H9 (cell line): ENCODE measurements around the gene PLXNA2. TPM values are rescaled to one million over a fixed set of nuclear protein-coding genes. Genes with fewer than 3 reads are reported as not detected.

Experiments
- DNase-seq: peaks from one replicate; pipeline ENCODE4 v3.0.0-alpha.2; 2017
- H2AFZ ChIP-seq: one replicate; pipeline ENCODE4 v1.6.1; 2013; ENCODE audit warnings: mild to moderate bottlenecking, low read length, control low read depth, moderate library complexity
- H2AK5ac ChIP-seq: 2 replicates; pipeline ENCODE4 v1.6.1; 2013; ENCODE audit warnings: low read length, control low read depth, mixed read lengths; ENCODE audit not compliant: insufficient read length
- H2BK120ac ChIP-seq: one replicate; pipeline ENCODE4 v1.6.1; 2013; ENCODE audit warnings: low read depth, mild to moderate bottlenecking, low read length, control low read depth, inconsistent platforms; ENCODE audit not compliant: poor library complexity, severe bottlenecking
- H2BK12ac ChIP-seq: 2 replicates; pipeline ENCODE4 v1.6.1; 2013; ENCODE audit warnings: low read length, control low read depth, mixed read lengths, low read depth; ENCODE audit not compliant: insufficient read length
- H2BK15ac ChIP-seq: 2 replicates; pipeline ENCODE4 v1.6.1; 2013; ENCODE audit warnings: low read depth, low read length, control low read depth
- H2BK20ac ChIP-seq: one replicate; pipeline ENCODE4 v1.6.1; 2013; ENCODE audit warnings: low read depth, mild to moderate bottlenecking, low read length, control low read depth, inconsistent platforms; ENCODE audit not compliant: poor library complexity, severe bottlenecking
- H2BK5ac ChIP-seq: 2 replicates; pipeline ENCODE4 v1.6.1; 2013; ENCODE audit warnings: low read length, control low read depth, mixed read lengths; ENCODE audit not compliant: insufficient read length
- H3K14ac ChIP-seq: 2 replicates; pipeline ENCODE4 v1.6.1; 2013; ENCODE audit warnings: low read length, control low read depth; ENCODE audit not compliant: insufficient read depth
- H3K18ac ChIP-seq: 2 replicates; pipeline ENCODE4 v1.6.1; 2013; ENCODE audit warnings: low read depth, mild to moderate bottlenecking, mixed read lengths, low read length, control low read depth; ENCODE audit not compliant: insufficient read length
- H3K23ac ChIP-seq: 2 replicates; pipeline ENCODE4 v1.6.1; 2013; ENCODE audit warnings: low read length, control low read depth, mixed read lengths, low read depth; ENCODE audit not compliant: insufficient read length
- H3K23me2 ChIP-seq: 2 replicates; pipeline ENCODE4 v1.6.1; 2013; ENCODE audit warnings: low read depth, mild to moderate bottlenecking, mixed read lengths, low read length, control low read depth; ENCODE audit not compliant: insufficient read length, poor library complexity, severe bottlenecking
- H3K27ac ChIP-seq: 2 replicates; pipeline ENCODE4 v1.5.1; 2013; ENCODE audit warnings: low read length, control low read depth, mixed read lengths, low read depth; ENCODE audit not compliant: insufficient read length
- H3K27me3 ChIP-seq: 2 replicates; pipeline ENCODE4 v1.6.1; 2013; ENCODE audit warnings: low read length, control low read depth, inconsistent platforms; ENCODE audit not compliant: insufficient read depth
- H3K4ac ChIP-seq: 2 replicates; pipeline ENCODE4 v1.6.1; 2013; ENCODE audit warnings: low read depth, mild to moderate bottlenecking, control low read depth, inconsistent platforms, low read length, moderate library complexity
- H3K4me1 ChIP-seq: 2 replicates; pipeline ENCODE4 v1.6.1; 2013; ENCODE audit warnings: low read length, control low read depth, inconsistent platforms; ENCODE audit not compliant: insufficient read depth
- H3K4me2 ChIP-seq: 2 replicates; pipeline ENCODE4 v1.6.1; 2013; ENCODE audit warnings: low read length, control low read depth, mixed read lengths; ENCODE audit not compliant: insufficient read length, insufficient read depth
- H3K56ac ChIP-seq: 2 replicates; pipeline ENCODE4 v1.6.1; 2013; ENCODE audit warnings: low read depth, mild to moderate bottlenecking, mixed read lengths, low read length, control low read depth; ENCODE audit not compliant: insufficient read length
- H3K79me1 ChIP-seq: 2 replicates; pipeline ENCODE4 v1.6.1; 2013; ENCODE audit warnings: low read depth, mild to moderate bottlenecking, moderate library complexity, low read length, control low read depth, inconsistent platforms; ENCODE audit not compliant: insufficient read depth, poor library complexity, severe bottlenecking
- H3K79me2 ChIP-seq: 2 replicates; pipeline ENCODE4 v1.6.1; 2013; ENCODE audit warnings: low read length, control low read depth, inconsistent platforms; ENCODE audit not compliant: insufficient read depth
- H3K9ac ChIP-seq: 2 replicates; pipeline ENCODE4 v1.6.1; 2013; ENCODE audit warnings: low read length, control low read depth, mixed read lengths; ENCODE audit not compliant: insufficient read length; ENCODE audit errors: extremely low read depth
- H3K9me3 ChIP-seq: one replicate; pipeline ENCODE4 v1.6.1; 2013; ENCODE audit warnings: low read depth, low read length, inconsistent platforms; ENCODE audit not compliant: control insufficient read depth
- H3T11ph ChIP-seq: one replicate; pipeline ENCODE4 v1.6.1; 2013; ENCODE audit warnings: mild to moderate bottlenecking, low read length, control low read depth, inconsistent platforms
- H4K20me1 ChIP-seq: one replicate; pipeline ENCODE4 v1.6.1; 2013; ENCODE audit not compliant: control insufficient read depth, insufficient read length, insufficient read depth
- H4K5ac ChIP-seq: 2 replicates; pipeline ENCODE4 v1.6.1; 2013; ENCODE audit warnings: low read depth, mild to moderate bottlenecking, mixed read lengths, low read length, control low read depth; ENCODE audit not compliant: insufficient read length
- H4K8ac ChIP-seq: replicated peaks from 2 replicates; pipeline ENCODE4 v1.6.1; 2013; ENCODE audit warnings: low read length, control low read depth, mixed read lengths, low read depth; ENCODE audit not compliant: insufficient read length
- H4K91ac ChIP-seq: 2 replicates; pipeline ENCODE4 v1.6.1; 2013; ENCODE audit warnings: low read depth, mild to moderate bottlenecking, moderate library complexity, mixed read lengths, low read length, control low read depth; ENCODE audit not compliant: insufficient read length
- H3K27ac Mint-ChIP-seq, 3 experiments: 2 replicates in 2 of 3; 3 replicates in 1 of 3; pipeline ENCODE4 v1.8.0; 2020 to 2021; ENCODE audit warnings: mixed read lengths in 3 of 3, mild to moderate bottlenecking in 1 of 3, moderate library complexity in 1 of 3
- H3K27me3 Mint-ChIP-seq: 2 replicates; pipeline ENCODE4 v1.8.0; 2021; ENCODE audit warnings: low read depth, mild to moderate bottlenecking, moderate library complexity, mixed read lengths
- H3K36me3 Mint-ChIP-seq, 3 experiments: 2 replicates in 2 of 3; 3 replicates in 1 of 3; pipeline ENCODE4 v1.8.0; 2020 to 2021; ENCODE audit warnings: low read depth in 3 of 3, mixed read lengths in 3 of 3; ENCODE audit not compliant: insufficient read depth in 1 of 3
- H3K4me1 Mint-ChIP-seq, 2 experiments: 2 replicates each; pipeline ENCODE4 v1.8.0; 2020; ENCODE audit warnings: mixed read lengths in 2 of 2
- H3K4me3 Mint-ChIP-seq, 2 experiments: 2 replicates in 1 of 2; 3 replicates in 1 of 2; pipeline ENCODE4 v1.8.0; 2020 to 2021; ENCODE audit warnings: mild to moderate bottlenecking in 2 of 2, mixed read lengths in 2 of 2, moderate library complexity in 1 of 2
- H3K9me3 Mint-ChIP-seq, 2 experiments: 2 replicates in 1 of 2; 3 replicates in 1 of 2; pipeline ENCODE4 v1.8.0; 2020; ENCODE audit warnings: mild to moderate bottlenecking in 2 of 2, mixed read lengths in 2 of 2, moderate library complexity in 1 of 2
- total RNA-seq: library from RNA; stranded (reverse); gene quantifications from 2 replicates; pipeline ENCODE4 v1.2.1, GENCODE V29; 2021
- TF ChIP-seq, protein P1 (sequence below): fragments of 200-600 bp; sonication (generic); conservative IDR thresholded peaks from 3 replicates; pipeline ENCODE4 v1.8.0; 2021; ENCODE audit warnings: antibody characterized with exemption, mild to moderate bottlenecking

Gene PLXNA2
- total RNA-seq, 1 experiment from 2014 or later = 0.57 TPM

DNA sequence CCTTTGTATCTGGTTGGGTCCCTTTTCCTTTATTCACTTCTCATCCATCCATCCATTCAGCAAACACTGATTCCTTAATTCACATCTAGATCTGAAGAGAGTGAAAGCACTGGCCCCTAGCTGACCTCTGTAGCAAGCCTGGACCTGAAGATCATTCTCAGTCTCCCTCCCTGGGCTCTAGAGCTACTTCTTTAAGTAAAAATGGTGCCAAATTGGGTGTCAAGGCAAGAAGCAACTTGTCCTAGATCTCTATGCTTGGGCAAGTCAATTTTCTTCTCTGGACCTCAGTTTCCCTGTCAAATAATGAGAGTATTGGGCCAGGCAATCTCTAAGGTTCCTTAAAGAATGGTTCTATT, 36.1 kb downstream of the PLXNA2 start:
- no peak overlapping the region for H4K8ac ChIP-seq
- H3K36me3 Mint-ChIP-seq = no peaks in the 10 kb centered on the region
- H3K27ac Mint-ChIP-seq = no peak overlapping the region
- no peak overlapping the region for H2BK120ac ChIP-seq
- no peaks in the 10 kb centered on the region for H4K20me1 ChIP-seq
- peaks cover 3 to 5% of the 10 kb centered on the region in 2 experiments; a peak in 3 of 4 replicates for H3K4me1 Mint-ChIP-seq
- no peak overlapping the region for H2BK5ac ChIP-seq
- H3K9ac ChIP-seq = no peak overlapping the region
- no peaks in the 10 kb centered on the region for H3K4me1 ChIP-seq
- H2AFZ ChIP-seq = no peak overlapping the region
- H3T11ph ChIP-seq = no peak overlapping the region
- no peak overlapping the region for H3K27ac ChIP-seq
- no peak overlapping the region for H3K18ac ChIP-seq
- H3K4me3 Mint-ChIP-seq = no peak overlapping the region
- H2BK20ac ChIP-seq = no peak overlapping the region
- H4K91ac ChIP-seq = no peak overlapping the region
- H3K4ac ChIP-seq = no peak overlapping the region
- no peaks in the 10 kb centered on the region for H3K27me3 ChIP-seq
- H4K5ac ChIP-seq = no peak overlapping the region
- no peaks in the 10 kb centered on the region for H3K79me1 ChIP-seq
- no peak overlapping the region for H2BK15ac ChIP-seq
- no peak for DNase-seq
- H2AK5ac ChIP-seq = no peak overlapping the region
- H3K14ac ChIP-seq = no peak overlapping the region
- H3K79me2 ChIP-seq = no peaks in the 10 kb centered on the region
- no peak overlapping the region for H2BK12ac ChIP-seq
- H3K56ac ChIP-seq = no peak overlapping the region
- no peaks in the 10 kb centered on the region; a peak in 1 of 5 replicates for H3K9me3 Mint-ChIP-seq
- H3K23me2 ChIP-seq = no peaks in the 10 kb centered on the region
- no peak overlapping the region for H3K23ac ChIP-seq
- H3K9me3 ChIP-seq = no peaks in the 10 kb centered on the region
- no peak overlapping the region for H3K4me2 ChIP-seq
- TF ChIP-seq, protein P1, sequence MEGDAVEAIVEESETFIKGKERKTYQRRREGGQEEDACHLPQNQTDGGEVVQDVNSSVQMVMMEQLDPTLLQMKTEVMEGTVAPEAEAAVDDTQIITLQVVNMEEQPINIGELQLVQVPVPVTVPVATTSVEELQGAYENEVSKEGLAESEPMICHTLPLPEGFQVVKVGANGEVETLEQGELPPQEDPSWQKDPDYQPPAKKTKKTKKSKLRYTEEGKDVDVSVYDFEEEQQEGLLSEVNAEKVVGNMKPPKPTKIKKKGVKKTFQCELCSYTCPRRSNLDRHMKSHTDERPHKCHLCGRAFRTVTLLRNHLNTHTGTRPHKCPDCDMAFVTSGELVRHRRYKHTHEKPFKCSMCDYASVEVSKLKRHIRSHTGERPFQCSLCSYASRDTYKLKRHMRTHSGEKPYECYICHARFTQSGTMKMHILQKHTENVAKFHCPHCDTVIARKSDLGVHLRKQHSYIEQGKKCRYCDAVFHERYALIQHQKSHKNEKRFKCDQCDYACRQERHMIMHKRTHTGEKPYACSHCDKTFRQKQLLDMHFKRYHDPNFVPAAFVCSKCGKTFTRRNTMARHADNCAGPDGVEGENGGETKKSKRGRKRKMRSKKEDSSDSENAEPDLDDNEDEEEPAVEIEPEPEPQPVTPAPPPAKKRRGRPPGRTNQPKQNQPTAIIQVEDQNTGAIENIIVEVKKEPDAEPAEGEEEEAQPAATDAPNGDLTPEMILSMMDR = no peak
- no peaks in the 10 kb centered on the region; the same call in 1 of the 2 replicates for H3K27me3 Mint-ChIP-seq
